Measurements from ENCODE around the gene C10orf105. TPM values are rescaled to one million over a fixed set of nuclear protein-coding genes. Genes with fewer than 3 reads are reported as not detected.

The C10orf105 gene
- total RNA-seq, 1 experiment from 2014 or later: not detected

- Histone ChIP-seq H3K79me2 (ENCODE audit: low read length) (no peaks in the 10 kb centered on the region), H3K27me3 (ENCODE audit: low read length) (no peaks in the 10 kb centered on the region), H3K9me3 (ENCODE audit: low read length) (no peaks in the 10 kb centered on the region), H2AFZ (ENCODE audit: low read length) (no peak overlapping the region), H3K27ac (ENCODE audit: low read length) (no peak overlapping the region), H4K20me1 (ENCODE audit: low read length) (no peaks in the 10 kb centered on the region), H3K9ac (ENCODE audit: low read length) (no peak overlapping the region), H3K4me3 (ENCODE audit: low read length) (no peak overlapping the region), H3K36me3 (ENCODE audit: low read depth, low read length) (no peaks in the 10 kb centered on the region), H3F3A (ENCODE audit: low read length, unreplicated experiment) (no peaks in the 10 kb centered on the region), H3K4me2 (ENCODE audit: low read length) (no peak overlapping the region), H3K4me1 (ENCODE audit: insufficient read depth, low read length) (no peaks in the 10 kb centered on the region), H3K9me2 (replicated peaks; ENCODE audit: low read length) (no peaks in the 10 kb centered on the region)
- no TSS peak for BruUV-seq (replicated peaks)
- no peak for TF ChIP-seq EZH2 (IDR thresholded peaks at IDR 0.05; ENCODE audit: low read length, unreplicated experiment)
- POLR2A ChIA-PET (ENCODE audit: unreplicated experiment): no interaction called here
- ATAC-seq: no peak
- CTCF ChIA-PET: no interaction called here
- intact Hi-C loops (cut with micrococcal nuclease): no loop called here
- no peak for DNase-seq
Measured at GRCh38 chr10:71719042-71719441, 536 bp downstream of the C10orf105 start.

GRCh38 chr10:71718165-71718698 lies 1.3 kb downstream of the C10orf105 start:
- Histone ChIP-seq H2AFZ (ENCODE audit: low read length) (no peak overlapping the region), H3K9me3 (ENCODE audit: low read length) (no peaks in the 10 kb centered on the region), H3K4me3 (ENCODE audit: low read length) (no peak overlapping the region), H3K9ac (ENCODE audit: low read length) (no peak overlapping the region), H4K20me1 (ENCODE audit: low read length) (no peaks in the 10 kb centered on the region), H3K27me3 (ENCODE audit: low read length) (no peaks in the 10 kb centered on the region), H3K27ac (ENCODE audit: low read length) (no peak overlapping the region), H3K9me2 (replicated peaks; ENCODE audit: low read length) (no peaks in the 10 kb centered on the region), H3K4me1 (ENCODE audit: insufficient read depth, low read length) (no peaks in the 10 kb centered on the region), H3F3A (ENCODE audit: low read length, unreplicated experiment) (no peaks in the 10 kb centered on the region), H3K79me2 (ENCODE audit: low read length) (no peaks in the 10 kb centered on the region), H3K4me2 (ENCODE audit: low read length) (no peak overlapping the region), H3K36me3 (ENCODE audit: low read depth, low read length) (no peaks in the 10 kb centered on the region)
- POLR2A ChIA-PET (ENCODE audit: unreplicated experiment): no interaction called here
- TF ChIP-seq EZH2 (IDR thresholded peaks at IDR 0.05; ENCODE audit: low read length, unreplicated experiment) (no peak), EZH2phosphoT487 (IDR thresholded peaks at IDR 0.05; ENCODE audit: borderline replicate concordance, low read length) (no peak), CTCF (conservative IDR thresholded peaks at IDR 0.05; ENCODE audit: low read depth, low read length) (no peak)
- DNase-seq (no peak), ATAC-seq (no peak)
- CTCF ChIA-PET: no interaction called here
- BruUV-seq (replicated peaks): no TSS peak
- intact Hi-C loops (cut with micrococcal nuclease): no loop called here

- no peak overlapping the region for H3K9ac ChIP-seq (ENCODE audit: low read length)
- H3K27ac ChIP-seq (ENCODE audit: low read length): no peak overlapping the region
- H3K79me2 ChIP-seq (ENCODE audit: low read length): no peaks in the 10 kb centered on the region
- no TSS peak for BruUV-seq (replicated peaks)
- DNase-seq: no peak
- ChIA-PET POLR2A (ENCODE audit: unreplicated experiment) (no interaction called here), CTCF (interaction anchor here (0.7 kb wide), 1 partner anchor 220 kb away, joined by 5 read pairs; no protein-coding TSS in a partner anchor)
- H3K27me3 ChIP-seq (ENCODE audit: low read length): no peaks in the 10 kb centered on the region
- H3K9me2 ChIP-seq (replicated peaks; ENCODE audit: low read length): no peaks in the 10 kb centered on the region
- intact Hi-C loops (cut with micrococcal nuclease): no loop called here
- H3F3A ChIP-seq (ENCODE audit: low read length, unreplicated experiment): no peaks in the 10 kb centered on the region
- no peak for TF ChIP-seq EZH2 (IDR thresholded peaks at IDR 0.05; ENCODE audit: low read length, unreplicated experiment)
- no peak for TF ChIP-seq CTCF (conservative IDR thresholded peaks at IDR 0.05; ENCODE audit: low read depth, low read length)
- TF ChIP-seq EZH2phosphoT487 (IDR thresholded peaks at IDR 0.05; ENCODE audit: borderline replicate concordance, low read length): no peak
- no peaks in the 10 kb centered on the region for H3K9me3 ChIP-seq (ENCODE audit: low read length)
- H3K4me1 ChIP-seq (ENCODE audit: insufficient read depth, low read length): no peaks in the 10 kb centered on the region
- no peak for ATAC-seq
- no peak overlapping the region for H3K4me2 ChIP-seq (ENCODE audit: low read length)
- H3K36me3 ChIP-seq (ENCODE audit: low read depth, low read length): no peaks in the 10 kb centered on the region
- no peaks in the 10 kb centered on the region for H4K20me1 ChIP-seq (ENCODE audit: low read length)
- no peak overlapping the region for H3K4me3 ChIP-seq (ENCODE audit: low read length)
- no peak overlapping the region for H2AFZ ChIP-seq (ENCODE audit: low read length)
Measured at GRCh38 chr10:71717551-71717951, 2.0 kb downstream of the C10orf105 start.

All from PC-3 (cell line).